WTC11 (cell line): Measurements from ENCODE around the gene PCGF3. TPM values are rescaled to one million over a fixed set of nuclear protein-coding genes. Genes with fewer than 3 reads are reported as not detected.
A peak's percentile ranks its signal among the peaks of the same experiment; 100 is the strongest.

ENCODE experiments used
- ATAC-seq: fragments of 200-7000 bp; cut with Tn5 transposase; 2 replicates; pipeline ENCODE4 v1.10.0; 2021; ENCODE audit warnings: mild to moderate bottlenecking, moderate library complexity
- CTCF ChIA-PET: fragments of 300-600 bp; sonication (Branson Sonifier 250); formaldehyde crosslinking; loops from one replicate; lab custom pipeline; 2021; ENCODE audit warnings: antibody characterized with exemption; lab: Charles Lee
- POLR2A ChIA-PET: fragments of 350-600 bp; sonication (Branson Sonifier 250); formaldehyde crosslinking; loops from one replicate; lab custom pipeline; 2021; ENCODE audit warnings: antibody characterized with exemption; lab: Charles Lee
- DNase-seq: peaks from one replicate; pipeline ENCODE4 v3.0.0; 2021; ENCODE audit warnings: low spot score
- H3K27ac Mint-ChIP-seq: 2 replicates; pipeline ENCODE4 v1.8.0; 2021; ENCODE audit warnings: mixed read lengths
- H3K27me3 Mint-ChIP-seq: 2 replicates; pipeline ENCODE4 v1.8.0; 2021; ENCODE audit warnings: low read depth, mild to moderate bottlenecking, moderate library complexity, mixed read lengths
- H3K36me3 Mint-ChIP-seq: 2 replicates; pipeline ENCODE4 v1.8.0; 2021; ENCODE audit warnings: mixed read lengths
- H3K4me1 Mint-ChIP-seq: 2 replicates; pipeline ENCODE4 v1.8.0; 2022; ENCODE audit warnings: mixed read lengths
- H3K4me3 Mint-ChIP-seq: 2 replicates; pipeline ENCODE4 v1.8.0; 2021; ENCODE audit warnings: mild to moderate bottlenecking, moderate library complexity, mixed read lengths
- H3K9me3 Mint-ChIP-seq: 2 replicates; pipeline ENCODE4 v1.8.0; 2021; ENCODE audit warnings: mixed read lengths
- ATF1 ChIP-seq: sonication (generic); formaldehyde crosslinking; IDR thresholded peaks from 2 replicates; pipeline ENCODE4 v1.8.1; 2023; ENCODE audit warnings: mild to moderate bottlenecking, moderate library complexity, missing genetic modification reagents
- ATF3 ChIP-seq: sonication (generic); formaldehyde crosslinking; conservative IDR thresholded peaks from 2 replicates; pipeline ENCODE4 v1.8.1; 2022; ENCODE audit warnings: mild to moderate bottlenecking, missing genetic modification reagents
- CBFB ChIP-seq: sonication (generic); formaldehyde crosslinking; IDR thresholded peaks from 2 replicates; pipeline ENCODE4 v1.8.1; 2022; ENCODE audit warnings: mild to moderate bottlenecking, low read depth, missing genetic modification reagents
- CDX4 ChIP-seq: fragments of 250-450 bp; sonication (Bioruptor Pico); IDR thresholded peaks from 2 replicates; pipeline ENCODE4 v1.9.0; 2021; ENCODE audit warnings: moderate library complexity, mild to moderate bottlenecking, inconsistent platforms, borderline replicate concordance
- E2F4 ChIP-seq: sonication (generic); formaldehyde crosslinking; IDR thresholded peaks from 2 replicates; pipeline ENCODE4 v1.8.1; 2022; ENCODE audit warnings: low read depth, mild to moderate bottlenecking, moderate library complexity, missing genetic modification reagents, borderline replicate concordance
- ESRRA ChIP-seq: sonication (generic); formaldehyde crosslinking; IDR thresholded peaks from 2 replicates; pipeline ENCODE4 v1.8.1; 2022; ENCODE audit warnings: mild to moderate bottlenecking, missing genetic modification reagents, borderline replicate concordance
- ETV6 ChIP-seq: sonication (generic); formaldehyde crosslinking; IDR thresholded peaks from 2 replicates; pipeline ENCODE4 v1.8.1; 2022; ENCODE audit warnings: mild to moderate bottlenecking, missing genetic modification reagents
- FOXP1 ChIP-seq: sonication (generic); formaldehyde crosslinking; IDR thresholded peaks from 2 replicates; pipeline ENCODE4 v1.8.0; 2022; ENCODE audit warnings: missing genetic modification reagents, mild to moderate bottlenecking, moderate library complexity, borderline replicate concordance
- FOXP4 ChIP-seq: sonication (generic); formaldehyde crosslinking; IDR thresholded peaks from 2 replicates; pipeline ENCODE4 v1.8.0; 2022; ENCODE audit warnings: mild to moderate bottlenecking, missing genetic modification reagents
- HMGXB4 ChIP-seq: sonication (generic); formaldehyde crosslinking; IDR thresholded peaks from 2 replicates; pipeline ENCODE4 v1.8.1; 2023; ENCODE audit warnings: mild to moderate bottlenecking, moderate library complexity, missing genetic modification reagents
- IRF2 ChIP-seq: sonication (generic); formaldehyde crosslinking; IDR thresholded peaks from 2 replicates; pipeline ENCODE4 v1.8.0; 2022; ENCODE audit warnings: low read depth, missing genetic modification reagents, borderline replicate concordance
- MXD4 ChIP-seq: fragments of 250-450 bp; sonication (Bioruptor Pico); IDR thresholded peaks from 2 replicates; pipeline ENCODE4 v1.8.0; 2021; ENCODE audit warnings: mild to moderate bottlenecking, moderate library complexity, borderline replicate concordance
- NFYB ChIP-seq: sonication (generic); formaldehyde crosslinking; conservative IDR thresholded peaks from 2 replicates; pipeline ENCODE4 v1.8.0; 2022; ENCODE audit warnings: low read depth, missing genetic modification reagents
- SMAD4 ChIP-seq: sonication (generic); formaldehyde crosslinking; IDR thresholded peaks from 2 replicates; pipeline ENCODE4 v1.8.0; 2022; ENCODE audit warnings: mild to moderate bottlenecking, missing genetic modification reagents
- SP1 ChIP-seq: sonication (generic); formaldehyde crosslinking; conservative IDR thresholded peaks from 2 replicates; pipeline ENCODE4 v1.8.1; 2022; ENCODE audit warnings: missing genetic modification reagents
- TEAD1 ChIP-seq: sonication (generic); formaldehyde crosslinking; IDR thresholded peaks from 2 replicates; pipeline ENCODE4 v1.8.0; 2022; ENCODE audit warnings: mild to moderate bottlenecking, missing genetic modification reagents
- USF1 ChIP-seq: sonication (generic); formaldehyde crosslinking; IDR thresholded peaks from 2 replicates; pipeline ENCODE4 v1.8.0; 2022; ENCODE audit warnings: mild to moderate bottlenecking, missing genetic modification reagents
- ZBTB43 ChIP-seq: sonication (generic); formaldehyde crosslinking; IDR thresholded peaks from 2 replicates; pipeline ENCODE4 v1.8.1; 2023; ENCODE audit warnings: mild to moderate bottlenecking, missing genetic modification reagents
- ZNF416 ChIP-seq: fragments of 250-450 bp; sonication (Bioruptor Pico); IDR thresholded peaks from 2 replicates; pipeline ENCODE4 v1.9.0; 2021; ENCODE audit warnings: mild to moderate bottlenecking, inconsistent platforms
- ZNF423 ChIP-seq: fragments of 250-450 bp; sonication (Bioruptor Pico); IDR thresholded peaks from 2 replicates; pipeline ENCODE4 v2.1.2; 2022; ENCODE audit warnings: mild to moderate bottlenecking, moderate library complexity
- total RNA-seq: library from RNA; stranded (reverse); gene quantifications from 3 replicates; pipeline ENCODE4 v1.2.3, GENCODE V29; 2021

The PCGF3 gene
- total RNA-seq, 1 experiment from 2014 or later, result 65.7 TPM

- peaks cover 25% of the 10 kb centered on the region for H3K36me3 Mint-ChIP-seq
- no peaks in the 10 kb centered on the region for H3K27me3 Mint-ChIP-seq
- no peak for TF ChIP-seq TEAD1 (CRISPR knock-in tag)
- no peak for TF ChIP-seq ZNF416 (CRISPR knock-in tag)
- TF ChIP-seq SMAD4 (CRISPR knock-in tag), result no peak
- no peak for TF ChIP-seq SP1
- TF ChIP-seq ETV6 (CRISPR knock-in tag), result no peak
- TF ChIP-seq CBFB (CRISPR knock-in tag), result no peak
- no peak for TF ChIP-seq NFYB (CRISPR knock-in tag)
- TF ChIP-seq E2F4 (CRISPR knock-in tag), result no peak
- no peak for TF ChIP-seq FOXP1 (CRISPR knock-in tag)
- 0 out of 2 replicates have a peak overlapping the region, but pooled peaks have one; percentile 12 for H3K27ac Mint-ChIP-seq
- H3K4me1 Mint-ChIP-seq, result no peaks in the 10 kb centered on the region
- no peak overlapping the region for H3K4me3 Mint-ChIP-seq
- ATAC-seq (no peak), DNase-seq (no peak)
- ChIA-PET CTCF (no interaction called here), POLR2A (no interaction called here)
- peaks cover 3% of the 10 kb centered on the region; the same call in 1 of the 2 replicates for H3K9me3 Mint-ChIP-seq
Measured at GRCh38 chr4:749698-750666, 44.4 kb downstream of the PCGF3 start.

- Mint-ChIP-seq H3K36me3 (peaks cover 27% of the 10 kb centered on the region), H3K4me3 (no peak overlapping the region)
- ATAC-seq, result no peak
- POLR2A ChIA-PET, result no interaction called here
- no peak for TF ChIP-seq MXD4 (CRISPR knock-in tag)
- TF ChIP-seq ETV6 (CRISPR knock-in tag), result no peak
- TF ChIP-seq, all 79 proteins: peak for 0
- CTCF ChIA-PET, result interaction anchor here (1.6 kb wide), 1 partner anchor 9 kb away, joined by 5 read pairs; no protein-coding TSS in a partner anchor
- Mint-ChIP-seq H3K27me3 (no peaks in the 10 kb centered on the region), H3K27ac (no peak overlapping the region; the same call in 1 of the 2 replicates), H3K4me1 (no peaks in the 10 kb centered on the region), H3K9me3 (peaks cover 3% of the 10 kb centered on the region; the same call in 1 of the 2 replicates)
- DNase-seq, result no peak
Measured at GRCh38 chr4:751676-752075, 46.0 kb downstream of the PCGF3 start.

- ATAC-seq (no peak), DNase-seq (no peak)
- H3K27me3 Mint-ChIP-seq, result no peaks in the 10 kb centered on the region
- peaks cover 33% of the 10 kb centered on the region for H3K36me3 Mint-ChIP-seq
- CTCF ChIA-PET, result interaction anchor here (1.1 to 1.6 kb wide), 2 partner anchors 9 to 10 kb away, joined by 5 to 7 read pairs; no protein-coding TSS in a partner anchor
- H3K4me3 Mint-ChIP-seq, result no peak overlapping the region
- H3K27ac Mint-ChIP-seq, result no peak overlapping the region
- H3K4me1 Mint-ChIP-seq, result no peaks in the 10 kb centered on the region
- POLR2A ChIA-PET, result no interaction called here
- peaks cover 3% of the 10 kb centered on the region; the same call in 1 of the 2 replicates for H3K9me3 Mint-ChIP-seq
- TF ChIP-seq ESRRA, result no peak
- no peak for TF ChIP-seq ZBTB43 (CRISPR knock-in tag)
- TF ChIP-seq CDX4 (CRISPR knock-in tag), result no peak
- no peak for TF ChIP-seq USF1 (CRISPR knock-in tag)
- TF ChIP-seq IRF2 (CRISPR knock-in tag), result no peak
- no peak for TF ChIP-seq HMGXB4
- TF ChIP-seq SMAD4 (CRISPR knock-in tag), result no peak
- TF ChIP-seq ATF3 (CRISPR knock-in tag), result no peak
- no peak for TF ChIP-seq FOXP4
- TF ChIP-seq ZNF423 (CRISPR knock-in tag), result no peak
- TF ChIP-seq ATF1 (CRISPR knock-in tag), result no peak
- no peak for TF ChIP-seq NFYB (CRISPR knock-in tag)
Measured at GRCh38 chr4:752196-752861, 46.7 kb downstream of the PCGF3 start.
